T-helper 17 cell (primary cell): ENCODE results near the gene POU3F1. TPM values are rescaled to one million over a fixed set of nuclear protein-coding genes. Genes with fewer than 3 reads are reported as not detected.

Source experiments
- ATAC-seq: fragments of 150-1000 bp; cut with Tn5 transposase; 2 replicates; pipeline ENCODE4 v1.10.0; 2021; ENCODE audit warnings: mild to moderate bottlenecking, moderate library complexity
- DNase-seq, 3 donors: peaks; one replicate each; pipeline versions ENCODE4 v3.0.0 to v3.0.0-alpha.2; 2020 to 2021
- H3K9me3 ChIP-seq: one replicate; pipeline ENCODE4 v1.7.0; 2013; ENCODE audit warnings: low read length, mild to moderate bottlenecking; ENCODE audit not compliant: control insufficient read depth, poor library complexity, severe bottlenecking
- H3K27ac Mint-ChIP-seq: one replicate; pipeline ENCODE4 v1.8.0; 2022; ENCODE audit warnings: mild to moderate bottlenecking, moderate library complexity, mixed read lengths
- H3K27me3 Mint-ChIP-seq: one replicate; pipeline ENCODE4 v1.8.0; 2022; ENCODE audit warnings: mixed read lengths
- H3K36me3 Mint-ChIP-seq: one replicate; pipeline ENCODE4 v1.8.0; 2022; ENCODE audit warnings: low read depth, mixed read lengths
- H3K4me1 Mint-ChIP-seq: one replicate; pipeline ENCODE4 v1.8.0; 2022; ENCODE audit warnings: mild to moderate bottlenecking, mixed read lengths
- H3K4me3 Mint-ChIP-seq: one replicate; pipeline ENCODE4 v1.8.0; 2022; ENCODE audit warnings: mild to moderate bottlenecking, moderate library complexity, mixed read lengths
- total RNA-seq, 4 donors: library from RNA in 2 of 4; stranded (reverse) in 2 of 4; gene quantifications; one replicate each; pipeline ENCODE4 v1.2.3 and lab custom pipeline; 2022 to 2026

POU3F1 gene
- total RNA-seq (under 1 TPM in 1 of 2 donors, not detected in 1; 0.17 TPM), total RNA-seq (lab: John Stamatoyannopoulos, UW) (0.58 to 1.7 reads per million in 2 donors)

- H3K9me3 ChIP-seq = no peaks in the 10 kb centered on the region
- ATAC-seq (peak; percentile 87), DNase-seq (peak; percentile 21 to 47 (median 23))
- Mint-ChIP-seq H3K4me3 (peak within 1 kb of the TSS; percentile 88), H3K4me1 (peaks cover 13% of the 10 kb centered on the region), H3K27me3 (peaks cover 30% of the 10 kb centered on the region), H3K36me3 (no peaks in the 10 kb centered on the region), H3K27ac (no peak within 1 kb of the TSS)
Observed at GRCh38 chr1:38046333-38046883, at the start of gene POU3F1. Gene POU3F1, minus strand, starts transcription at chr1:38046793. Its CDS starts 50 bp downstream, at chr1:38046743.

GRCh38 chr1:38095454-38095931 lies 48.9 kb upstream of the POU3F1 start:
- peaks cover 3% of the 10 kb centered on the region for H3K36me3 Mint-ChIP-seq
- peaks cover 61% of the 10 kb centered on the region for H3K27me3 Mint-ChIP-seq
- peaks cover 5% of the 10 kb centered on the region for H3K4me1 Mint-ChIP-seq
- no peak overlapping the region for H3K4me3 Mint-ChIP-seq
- no peak for DNase-seq
- H3K9me3 ChIP-seq = no peaks in the 10 kb centered on the region
- ATAC-seq = no peak
- H3K27ac Mint-ChIP-seq = no peak overlapping the region

GRCh38 chr1:38094711-38095290 lies 48.2 kb upstream of the POU3F1 start:
- Mint-ChIP-seq H3K36me3 (peaks cover 3% of the 10 kb centered on the region), H3K27ac (no peak overlapping the region), H3K27me3 (peaks cover 68% of the 10 kb centered on the region), H3K4me1 (peaks cover 6% of the 10 kb centered on the region), H3K4me3 (no peak overlapping the region)
- no peaks in the 10 kb centered on the region for H3K9me3 ChIP-seq
- ATAC-seq = no peak
- no peak for DNase-seq

- peaks cover 9% of the 10 kb centered on the region for H3K4me1 Mint-ChIP-seq
- H3K27me3 Mint-ChIP-seq = peaks cover 75% of the 10 kb centered on the region
- no peak for ATAC-seq
Observed at GRCh38 chr1:38093569-38094520, 47.3 kb upstream of the POU3F1 start.

GRCh38 chr1:38092256-38092655 lies 45.7 kb upstream of the POU3F1 start:
- no peaks in the 10 kb centered on the region for H3K9me3 ChIP-seq
- DNase-seq = no peak
- H3K4me1 Mint-ChIP-seq = peaks cover 9% of the 10 kb centered on the region
- H3K27ac Mint-ChIP-seq = no peak overlapping the region
- peaks cover 76% of the 10 kb centered on the region for H3K27me3 Mint-ChIP-seq
- no peak overlapping the region for H3K4me3 Mint-ChIP-seq
- peaks cover 10% of the 10 kb centered on the region for H3K36me3 Mint-ChIP-seq
- no peak for ATAC-seq

More at GRCh38 chr1:38093569-38094520, 47.3 kb upstream of the POU3F1 start:
- no peak for DNase-seq
- Mint-ChIP-seq H3K4me3 (no peak overlapping the region), H3K36me3 (peaks cover 7% of the 10 kb centered on the region), H3K27ac (no peak overlapping the region)
- no peaks in the 10 kb centered on the region for H3K9me3 ChIP-seq

GRCh38 chr1:38090796-38091195 lies 44.2 kb upstream of the POU3F1 start:
- ATAC-seq (no peak), DNase-seq (no peak)
- H3K4me3 Mint-ChIP-seq = no peak overlapping the region
- H3K27me3 Mint-ChIP-seq = peaks cover 72% of the 10 kb centered on the region
- H3K9me3 ChIP-seq = no peaks in the 10 kb centered on the region
- no peak overlapping the region for H3K27ac Mint-ChIP-seq
- peaks cover 8% of the 10 kb centered on the region for H3K36me3 Mint-ChIP-seq
- H3K4me1 Mint-ChIP-seq = peaks cover 9% of the 10 kb centered on the region

- peaks cover 8% of the 10 kb centered on the region for H3K36me3 Mint-ChIP-seq
Observed at GRCh38 chr1:38089712-38090360, 43.2 kb upstream of the POU3F1 start.

GRCh38 chr1:38088791-38089190 lies 42.2 kb upstream of the POU3F1 start:
- Mint-ChIP-seq H3K4me3 (no peak overlapping the region), H3K4me1 (peaks cover 8% of the 10 kb centered on the region), H3K27me3 (peaks cover 52% of the 10 kb centered on the region), H3K36me3 (peaks cover 8% of the 10 kb centered on the region), H3K27ac (no peak overlapping the region)
- no peak for ATAC-seq
- H3K9me3 ChIP-seq = no peaks in the 10 kb centered on the region
- DNase-seq = no peak

More at GRCh38 chr1:38089712-38090360, 43.2 kb upstream of the POU3F1 start:
- H3K9me3 ChIP-seq = no peaks in the 10 kb centered on the region
- Mint-ChIP-seq H3K4me3 (no peak overlapping the region), H3K27ac (no peak overlapping the region), H3K4me1 (peaks cover 9% of the 10 kb centered on the region), H3K27me3 (peaks cover 62% of the 10 kb centered on the region)
- ATAC-seq (no peak), DNase-seq (no peak)

GRCh38 chr1:38088366-38088765 lies 41.8 kb upstream of the POU3F1 start:
- H3K4me3 Mint-ChIP-seq = no peak overlapping the region
- H3K27ac Mint-ChIP-seq = no peak overlapping the region
- peaks cover 4% of the 10 kb centered on the region for H3K4me1 Mint-ChIP-seq
- DNase-seq (no peak), ATAC-seq (no peak)
- H3K27me3 Mint-ChIP-seq = peaks cover 47% of the 10 kb centered on the region
- no peaks in the 10 kb centered on the region for H3K9me3 ChIP-seq
- H3K36me3 Mint-ChIP-seq = peaks cover 8% of the 10 kb centered on the region

GRCh38 chr1:38087676-38088075 lies 41.1 kb upstream of the POU3F1 start:
- ATAC-seq (no peak), DNase-seq (no peak)
- no peak overlapping the region for H3K27ac Mint-ChIP-seq
- peaks cover 4% of the 10 kb centered on the region for H3K4me1 Mint-ChIP-seq
- no peaks in the 10 kb centered on the region for H3K9me3 ChIP-seq
- H3K36me3 Mint-ChIP-seq = peaks cover 8% of the 10 kb centered on the region
- H3K4me3 Mint-ChIP-seq = no peak overlapping the region
- H3K27me3 Mint-ChIP-seq = peaks cover 40% of the 10 kb centered on the region

GRCh38 chr1:38085666-38086330 lies 39.2 kb upstream of the POU3F1 start:
- H3K27me3 Mint-ChIP-seq = peaks cover 29% of the 10 kb centered on the region
- peaks cover 4% of the 10 kb centered on the region for H3K4me1 Mint-ChIP-seq
- DNase-seq = no peak
- H3K4me3 Mint-ChIP-seq = no peak overlapping the region
- H3K9me3 ChIP-seq = no peaks in the 10 kb centered on the region
- peaks cover 8% of the 10 kb centered on the region for H3K36me3 Mint-ChIP-seq
- ATAC-seq = no peak
- no peak overlapping the region for H3K27ac Mint-ChIP-seq

- H3K27ac Mint-ChIP-seq = no peak overlapping the region
- no peak for ATAC-seq
- no peak overlapping the region for H3K4me3 Mint-ChIP-seq
- peaks cover 2% of the 10 kb centered on the region for H3K4me1 Mint-ChIP-seq
- no peak for DNase-seq
- H3K9me3 ChIP-seq = no peaks in the 10 kb centered on the region
- peaks cover 18% of the 10 kb centered on the region for H3K27me3 Mint-ChIP-seq
- H3K36me3 Mint-ChIP-seq = peaks cover 6% of the 10 kb centered on the region
Observed at GRCh38 chr1:38084700-38085099, 38.1 kb upstream of the POU3F1 start.
